HCT116 (cell line): ENCODE results near the gene MYO1A. TPM values are rescaled to one million over a fixed set of nuclear protein-coding genes. Genes with fewer than 3 reads are reported as not detected.

Source experiments
- ATAC-seq: fragments of 200-7000 bp; cut with Tn5 transposase; 2 replicates; pipeline ENCODE4 v1.9.1; 2020; ENCODE audit warnings: mild to moderate bottlenecking, moderate library complexity
- BruUV-seq: library from RNA; stranded (reverse); fragments of 400-500 nt; replicated peaks from 2 replicates; lab custom pipeline; 2021; lab: Mats Ljungman, UMichigan
- CTCF ChIA-PET: fragments of 300-600 bp; sonication (Branson Sonifier 250); formaldehyde crosslinking; loops from one replicate; lab custom pipeline; 2021; ENCODE audit warnings: antibody characterized with exemption; lab: Charles Lee
- POLR2A ChIA-PET: fragments of 300-600, 350-600 bp; sonication (Branson Sonifier 250); formaldehyde crosslinking; loops from one replicate; lab custom pipeline; 2021; ENCODE audit warnings: antibody characterized with exemption; lab: Charles Lee
- RAD21 ChIA-PET, 2 experiments: fragments of 300-600 bp; sonication (Branson Sonifier 250); formaldehyde crosslinking; loops; one replicate each; lab custom pipeline; 2023; ENCODE audit warnings: low total read pairs in 2 of 2; ENCODE audit not compliant: uncharacterized antibody in 2 of 2, unreplicated experiment in 2 of 2, low non-redundant PET in 1 of 2; lab: Charles Lee
- DNase-seq: peaks from one replicate; pipeline ENCODE4 v3.0.0-alpha.2; 2010; ENCODE audit warnings: low read depth, low spot score
- H2AFZ ChIP-seq: fragments of 200-600 bp; shearing (Covaris generic), sonication (generic); 2 replicates; pipeline ENCODE4 v1.6.1; 2017; ENCODE audit warnings: low read depth, mixed run types, mixed read lengths, antibody characterized with exemption, low read length; ENCODE audit not compliant: poor library complexity, severe bottlenecking
- H3K27ac ChIP-seq: 2 replicates; pipeline ENCODE4 v1.5.1; 2012; ENCODE audit warnings: low read depth, low read length
- H3K27me3 ChIP-seq: fragments of 200-600 bp; sonication (generic); 2 replicates; pipeline ENCODE4 v1.6.1; 2016; ENCODE audit warnings: mixed run types, low read length, mixed read lengths; ENCODE audit not compliant: insufficient read depth
- H3K36me3 ChIP-seq, 2 experiments: fragments of 200-500 bp in 1 of 2; fragments of 200-600 bp in 1 of 2; sonication (Bioruptor generic) in 1 of 2; sonication (generic) in 1 of 2; 2 replicates each; pipeline versions ENCODE4 v1.5.1 to v1.6.1; 2014 to 2016; ENCODE audit warnings: low read length in 2 of 2, inconsistent platforms in 1 of 2, mixed read lengths in 1 of 2, mixed run types in 1 of 2; ENCODE audit not compliant: insufficient read depth in 2 of 2, control insufficient read depth in 1 of 2
- H3K4me1 ChIP-seq, 2 experiments: fragments of 200-600 bp in 1 of 2; sonication (generic) in 1 of 2; 2 replicates each; pipeline versions ENCODE4 v1.5.1 to v1.6.1; 2012 to 2017; ENCODE audit warnings: low read length in 2 of 2, inconsistent platforms in 1 of 2, mild to moderate bottlenecking in 1 of 2, mixed read lengths in 1 of 2, mixed run types in 1 of 2, moderate library complexity in 1 of 2; ENCODE audit not compliant: insufficient read depth in 2 of 2, control insufficient read depth in 1 of 2
- H3K4me2 ChIP-seq: fragments of 200-600 bp; sonication (generic); 2 replicates; pipeline ENCODE4 v1.6.1; 2017; ENCODE audit warnings: mixed run types, low read length, mixed read lengths
- H3K4me3 ChIP-seq, 2 experiments: fragments of 200-600 bp in 1 of 2; sonication (generic) in 1 of 2; replicated peaks in 1 of 2; 2 replicates each; pipeline ENCODE4 v1.5.1; 2011 to 2016; ENCODE audit warnings: low read length in 2 of 2, control low read depth in 1 of 2, low read depth in 1 of 2, mild to moderate bottlenecking in 1 of 2, mixed read lengths in 1 of 2, mixed run types in 1 of 2
- H3K79me2 ChIP-seq: fragments of 200-600 bp; sonication (generic); 2 replicates; pipeline ENCODE4 v1.6.1; 2017; ENCODE audit warnings: mild to moderate bottlenecking, mixed run types, low read length, moderate library complexity, mixed read lengths; ENCODE audit not compliant: insufficient read depth
- H3K9ac ChIP-seq: fragments of 200-600 bp; sonication (generic); 2 replicates; pipeline ENCODE4 v1.6.1; 2016; ENCODE audit warnings: low read length, mixed read lengths
- H3K9me2 ChIP-seq: fragments of 200-600 bp; sonication (generic), shearing (Covaris generic); 2 replicates; pipeline ENCODE4 v1.6.1; 2017; ENCODE audit warnings: mixed run types, mild to moderate bottlenecking, moderate library complexity; ENCODE audit not compliant: insufficient read depth
- H3K9me3 ChIP-seq, 2 experiments: fragments of 200-500 bp in 1 of 2; fragments of 200-600 bp in 1 of 2; sonication (Bioruptor generic) in 1 of 2; sonication (generic) in 1 of 2; 2 replicates each; pipeline ENCODE4 v1.6.1; 2014 to 2017; ENCODE audit warnings: low read length in 2 of 2, mixed read lengths in 2 of 2, inconsistent platforms in 1 of 2, low read depth in 1 of 2, mild to moderate bottlenecking in 1 of 2, mixed run types in 1 of 2, moderate library complexity in 1 of 2; ENCODE audit not compliant: control insufficient read depth in 1 of 2, insufficient read depth in 1 of 2
- H4K20me1 ChIP-seq: fragments of 200-600 bp; sonication (generic), shearing (Covaris generic); 2 replicates; pipeline ENCODE4 v1.6.1; 2017; ENCODE audit warnings: mixed run types, mild to moderate bottlenecking, moderate library complexity; ENCODE audit not compliant: insufficient read depth
- CBX3 ChIP-seq: IDR thresholded peaks from 2 replicates; pipeline ENCODE4 v1.6.1; 2012; ENCODE audit warnings: low read depth
- CEBPB ChIP-seq: IDR thresholded peaks from 2 replicates; pipeline ENCODE4 v1.6.1; 2012; ENCODE audit warnings: low read depth
- EGR1 ChIP-seq: IDR thresholded peaks from 2 replicates; pipeline ENCODE4 v1.6.1; 2012; ENCODE audit warnings: low read depth
- ELF1 ChIP-seq: IDR thresholded peaks from 2 replicates; pipeline ENCODE4 v1.6.1; 2012; ENCODE audit warnings: low read depth, borderline replicate concordance
- EZH2 ChIP-seq: fragments of 200-600 bp; sonication (generic); IDR thresholded peaks from 2 replicates; pipeline ENCODE4 v1.6.1; 2017; ENCODE audit warnings: antibody characterized with exemption, mixed run types
- EZH2phosphoT487 ChIP-seq: fragments of 200-600 bp; IDR thresholded peaks from 2 replicates; pipeline ENCODE4 v1.6.1; 2018; ENCODE audit warnings: antibody characterized with exemption, borderline replicate concordance
- FOSL1 ChIP-seq: IDR thresholded peaks from 2 replicates; pipeline ENCODE4 v1.6.1; 2012; ENCODE audit warnings: low read depth
- JUND ChIP-seq: IDR thresholded peaks from 2 replicates; pipeline ENCODE4 v1.6.1; 2012
- POLR2AphosphoS5 ChIP-seq: IDR thresholded peaks from 2 replicates; pipeline ENCODE4 v1.6.1; 2011; ENCODE audit warnings: mild to moderate bottlenecking, low read depth, low read length, moderate library complexity
- SIN3A ChIP-seq: IDR thresholded peaks from 2 replicates; pipeline ENCODE4 v1.6.1; 2012; ENCODE audit warnings: low read depth
- SP1 ChIP-seq: IDR thresholded peaks from 2 replicates; pipeline ENCODE4 v1.6.1; 2012; ENCODE audit warnings: low read depth
- SRF ChIP-seq: IDR thresholded peaks from 2 replicates; pipeline ENCODE4 v1.6.1; 2012; ENCODE audit warnings: low read depth
- YY1 ChIP-seq: IDR thresholded peaks from 2 replicates; pipeline ENCODE4 v1.6.1; 2011; ENCODE audit warnings: low read length, low read depth, moderate library complexity, mild to moderate bottlenecking; ENCODE audit not compliant: insufficient replicate concordance; ENCODE audit errors: extremely low read depth
- ZNF274 ChIP-seq: fragments of 200-500 bp; sonication (Bioruptor generic); IDR thresholded peaks from 2 replicates; pipeline ENCODE4 v1.6.1; 2014; ENCODE audit warnings: mild to moderate bottlenecking, low read depth, low read length, inconsistent platforms
- intact Hi-C: fragments of 100-400 bp; cut with micrococcal nuclease; formaldehyde crosslinking; loops from 2 replicates; pipeline ENCODE4 v1.10.0; 2022
- total RNA-seq: library from RNA; stranded (reverse); gene quantifications from one replicate; pipeline ENCODE4 v1.2.1, GENCODE V29; 2021; ENCODE audit not compliant: unreplicated experiment
- TF ChIP-seq, protein P1 (sequence below): IDR thresholded peaks from 2 replicates; pipeline ENCODE4 v1.6.1; 2011; ENCODE audit warnings: mild to moderate bottlenecking, low read length, moderate library complexity; ENCODE audit not compliant: insufficient replicate concordance; ENCODE audit errors: extremely low read depth
- TF ChIP-seq, protein P2 (sequence below): IDR thresholded peaks from 2 replicates; pipeline ENCODE4 v1.6.1; 2012
- TF ChIP-seq, protein P3 (sequence below): IDR thresholded peaks from 2 replicates; pipeline ENCODE4 v1.6.1; 2012

The MYO1A gene
- total RNA-seq, 1 experiment from 2014 or later = 0.76 TPM

DNA sequence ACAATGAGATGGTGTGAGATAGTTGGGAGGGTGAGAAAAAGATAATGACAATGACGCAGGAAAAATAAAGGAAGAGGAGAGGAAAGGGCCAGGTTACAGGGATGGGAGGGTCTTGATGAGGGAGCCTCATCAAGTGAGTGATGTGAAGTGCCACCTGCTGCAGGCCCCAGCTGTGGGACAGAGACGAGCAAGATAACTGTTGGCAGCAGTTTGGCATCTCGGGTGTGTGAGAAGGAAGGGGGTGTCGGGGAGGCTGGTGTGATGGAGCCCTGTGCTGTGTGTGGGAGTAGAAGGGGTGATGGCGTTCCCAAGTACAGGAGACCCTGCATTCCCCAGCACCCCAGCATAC, 22.1 kb downstream of the MYO1A start:
- H3K9ac ChIP-seq = no peak overlapping the region
- no peaks in the 10 kb centered on the region for H3K36me3 ChIP-seq
- H3K4me2 ChIP-seq = no peak overlapping the region
- BruUV-seq = no TSS peak
- no peak overlapping the region for H3K4me3 ChIP-seq
- ATAC-seq (no peak), DNase-seq (no peak)
- no peaks in the 10 kb centered on the region for H3K79me2 ChIP-seq
- H3K9me3 ChIP-seq = no peaks in the 10 kb centered on the region
- H3K9me2 ChIP-seq = no peaks in the 10 kb centered on the region
- H2AFZ ChIP-seq = no peak overlapping the region
- ChIA-PET CTCF (no interaction called here), RAD21 (no interaction called here), POLR2A (interaction anchor here (1.1 to 1.3 kb wide), 2 partner anchors 10 to 303 kb away, joined by 3 to 4 read pairs; partner anchors contain the start of gene NACA)
- peaks cover 12 to 13% of the 10 kb centered on the region in 2 experiments for H3K4me1 ChIP-seq
- no peak overlapping the region for H3K27ac ChIP-seq
- TF ChIP-seq ELF1 = no peak
- TF ChIP-seq JUND = no peak
- no peak for TF ChIP-seq FOSL1
- TF ChIP-seq, protein P1, sequence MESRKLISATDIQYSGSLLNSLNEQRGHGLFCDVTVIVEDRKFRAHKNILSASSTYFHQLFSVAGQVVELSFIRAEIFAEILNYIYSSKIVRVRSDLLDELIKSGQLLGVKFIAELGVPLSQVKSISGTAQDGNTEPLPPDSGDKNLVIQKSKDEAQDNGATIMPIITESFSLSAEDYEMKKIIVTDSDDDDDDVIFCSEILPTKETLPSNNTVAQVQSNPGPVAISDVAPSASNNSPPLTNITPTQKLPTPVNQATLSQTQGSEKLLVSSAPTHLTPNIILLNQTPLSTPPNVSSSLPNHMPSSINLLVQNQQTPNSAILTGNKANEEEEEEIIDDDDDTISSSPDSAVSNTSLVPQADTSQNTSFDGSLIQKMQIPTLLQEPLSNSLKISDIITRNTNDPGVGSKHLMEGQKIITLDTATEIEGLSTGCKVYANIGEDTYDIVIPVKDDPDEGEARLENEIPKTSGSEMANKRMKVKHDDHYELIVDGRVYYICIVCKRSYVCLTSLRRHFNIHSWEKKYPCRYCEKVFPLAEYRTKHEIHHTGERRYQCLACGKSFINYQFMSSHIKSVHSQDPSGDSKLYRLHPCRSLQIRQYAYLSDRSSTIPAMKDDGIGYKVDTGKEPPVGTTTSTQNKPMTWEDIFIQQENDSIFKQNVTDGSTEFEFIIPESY = no peak
- no peak for TF ChIP-seq SRF
- TF ChIP-seq SP1 = no peak
- TF ChIP-seq EZH2 = no peak
- no peak for TF ChIP-seq POLR2AphosphoS5
- TF ChIP-seq, protein P2, sequence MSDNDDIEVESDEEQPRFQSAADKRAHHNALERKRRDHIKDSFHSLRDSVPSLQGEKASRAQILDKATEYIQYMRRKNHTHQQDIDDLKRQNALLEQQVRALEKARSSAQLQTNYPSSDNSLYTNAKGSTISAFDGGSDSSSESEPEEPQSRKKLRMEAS = no peak
- no peak for TF ChIP-seq SIN3A
- TF ChIP-seq YY1 = no peak
- TF ChIP-seq CEBPB = no peak
- no peak for TF ChIP-seq EZH2phosphoT487
- TF ChIP-seq ZNF274 = no peak
- TF ChIP-seq, protein P3, sequence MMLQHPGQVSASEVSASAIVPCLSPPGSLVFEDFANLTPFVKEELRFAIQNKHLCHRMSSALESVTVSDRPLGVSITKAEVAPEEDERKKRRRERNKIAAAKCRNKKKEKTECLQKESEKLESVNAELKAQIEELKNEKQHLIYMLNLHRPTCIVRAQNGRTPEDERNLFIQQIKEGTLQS = no peak
- TF ChIP-seq EGR1 = no peak
- TF ChIP-seq CBX3 = no peak
- intact Hi-C loops = no loop called here
- H4K20me1 ChIP-seq = no peaks in the 10 kb centered on the region
- H3K27me3 ChIP-seq = peaks cover 6% of the 10 kb centered on the region; the same call in 1 of the 2 replicates
